ENCODE measurements around the gene CTSZ.

GRCh38 chr20:59044295-59044694 lies 37.2 kb upstream of the CTSZ start:
- no peak for TF ChIP-seq CTCF (IDR thresholded peaks at IDR 0.05)
- no peak for TF ChIP-seq POLR2A (IDR thresholded peaks at IDR 0.05)

Data from heart left ventricle (tissue), 13 donors.